Stimulated activated CD8-positive, alpha-beta memory T cell treated with anti-CD3 and anti-CD28 coated beads, Interleukin-7, amount 100 ng/mL, for 1 hour (primary cell): ENCODE measurements around the gene CACNA2D3.

Source experiments
- DNase-seq, 2 donors: peaks; one replicate each; pipeline ENCODE4 v3.0.0-alpha.2; 2020; ENCODE audit warnings: low read depth in 2 of 2

The CACNA2D3 gene

GRCh38 chr3:54745843-54746242 lies 623.5 kb downstream of the CACNA2D3 start:
- DNase-seq, result no peak

DNA sequence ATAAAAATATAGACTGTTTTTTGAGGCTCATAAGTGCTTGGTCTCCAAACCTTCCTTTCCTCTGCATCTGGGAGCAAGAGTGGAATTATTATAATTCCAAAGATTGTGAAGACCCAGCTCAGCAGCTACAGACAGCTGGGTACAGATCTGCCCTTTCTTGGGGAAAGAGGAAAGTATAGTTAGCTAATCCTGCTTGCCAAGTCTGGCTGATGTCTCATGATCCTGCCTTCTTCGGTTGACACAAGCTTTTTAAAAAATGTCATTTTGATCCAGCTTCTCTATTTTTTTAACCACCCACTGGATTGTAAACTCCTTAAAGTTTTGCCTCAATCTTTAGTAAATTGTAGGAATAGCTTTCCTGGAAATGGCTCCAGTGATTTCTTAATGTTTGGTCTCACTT lies 624.4 kb downstream of the CACNA2D3 start:
- no peak for DNase-seq

DNA sequence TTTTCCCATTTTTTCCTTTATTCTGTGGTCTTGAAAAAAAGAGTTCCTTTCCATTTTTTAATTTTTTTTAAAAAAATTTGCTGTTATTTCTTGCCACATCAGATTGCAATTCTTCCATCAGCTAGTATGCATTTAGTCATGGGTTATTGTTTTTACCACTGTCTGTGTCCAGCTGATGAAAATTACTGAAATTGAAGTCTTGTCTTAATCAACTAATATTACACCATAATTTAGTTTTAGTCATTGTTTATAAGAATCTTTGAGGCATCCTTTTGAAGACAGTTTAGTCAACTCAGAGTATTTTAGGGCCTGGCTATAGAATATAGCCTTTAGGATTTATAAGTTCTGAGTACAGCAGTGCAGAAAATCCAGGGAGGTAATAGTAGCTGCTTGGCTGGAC lies 633.4 kb downstream of the CACNA2D3 start:
- no peak for DNase-seq

DNA sequence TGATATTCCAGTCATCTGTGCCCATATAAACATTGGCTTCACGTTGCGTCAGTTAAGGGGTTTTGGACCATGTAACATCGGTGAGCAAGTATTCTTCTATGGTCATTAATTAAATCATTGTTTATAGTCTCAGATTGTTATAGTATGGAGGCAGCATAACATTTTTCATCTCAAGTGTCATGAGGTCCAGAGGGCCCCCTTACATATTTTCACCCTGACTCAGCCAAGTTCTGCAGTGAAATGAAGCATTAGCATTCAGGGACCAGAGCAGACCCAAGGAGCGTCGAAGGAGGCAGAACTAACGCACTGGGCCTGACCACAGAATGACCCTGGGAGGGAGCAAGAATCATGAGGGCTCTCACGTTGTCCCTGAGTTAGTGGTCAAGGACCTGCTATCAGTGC lies 634.0 kb downstream of the CACNA2D3 start:
- no peak for DNase-seq

DNA sequence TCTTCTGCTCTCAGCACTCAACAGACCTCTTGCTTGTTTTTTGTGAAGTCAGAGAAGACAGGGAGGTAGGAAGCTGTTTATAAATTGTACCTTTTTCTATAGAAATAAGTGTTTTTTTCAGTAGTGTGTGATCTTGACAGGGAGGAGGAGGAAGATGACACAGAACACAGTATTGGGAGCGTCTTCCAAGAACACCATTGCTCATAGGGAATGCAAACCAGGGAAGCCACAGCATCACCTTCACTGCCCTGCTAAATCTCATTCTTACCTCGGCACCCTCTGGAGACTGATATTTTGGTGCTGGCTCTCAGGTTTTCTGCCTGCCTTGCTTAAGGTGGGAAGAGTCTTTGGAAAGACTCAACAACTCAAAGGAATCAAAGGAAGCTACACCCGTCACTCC lies 636.1 kb downstream of the CACNA2D3 start:
- no peak for DNase-seq

GRCh38 chr3:54759166-54759565 lies 636.8 kb downstream of the CACNA2D3 start:
- no peak for DNase-seq

DNA sequence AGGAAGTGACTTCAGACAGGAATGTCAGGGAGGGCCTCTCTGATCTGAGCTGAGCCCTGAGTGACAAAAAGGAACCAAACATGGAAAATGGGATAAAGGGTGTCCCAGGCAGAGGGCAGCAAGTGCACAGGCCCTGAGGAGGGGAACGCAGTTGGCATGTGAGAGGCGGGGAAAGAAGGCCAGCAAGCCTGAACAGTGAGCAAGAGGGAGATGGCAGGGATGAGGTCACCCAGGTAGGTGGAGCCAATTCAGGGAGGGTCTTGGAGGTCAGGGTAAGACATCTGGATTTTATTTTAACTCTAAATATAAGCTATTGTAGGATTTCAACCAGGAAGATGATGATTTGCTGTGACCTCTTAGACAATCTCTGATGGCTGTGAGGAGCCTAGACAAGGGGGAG lies 637.8 kb downstream of the CACNA2D3 start:
- DNase-seq, result no peak

DNA sequence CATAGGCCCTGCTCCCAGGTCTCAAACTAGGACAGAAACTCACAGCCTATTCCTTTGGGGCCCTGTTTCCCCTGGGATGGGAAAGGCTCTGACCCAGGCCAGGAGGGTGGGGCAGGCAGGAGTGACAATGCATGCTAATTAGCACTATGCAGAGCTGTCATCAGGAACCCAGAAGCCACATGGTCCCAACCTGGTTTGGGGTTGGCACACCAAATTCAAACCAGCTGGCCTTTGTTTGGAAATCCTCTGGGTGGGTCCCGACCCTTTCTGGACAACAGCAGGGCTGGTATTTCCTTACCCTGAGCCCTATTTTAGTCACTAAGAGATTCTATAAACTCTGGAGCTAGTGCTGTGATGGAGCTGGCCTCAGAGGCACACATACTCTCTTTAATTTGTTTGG lies 639.3 kb downstream of the CACNA2D3 start:
- DNase-seq, result no peak

DNA sequence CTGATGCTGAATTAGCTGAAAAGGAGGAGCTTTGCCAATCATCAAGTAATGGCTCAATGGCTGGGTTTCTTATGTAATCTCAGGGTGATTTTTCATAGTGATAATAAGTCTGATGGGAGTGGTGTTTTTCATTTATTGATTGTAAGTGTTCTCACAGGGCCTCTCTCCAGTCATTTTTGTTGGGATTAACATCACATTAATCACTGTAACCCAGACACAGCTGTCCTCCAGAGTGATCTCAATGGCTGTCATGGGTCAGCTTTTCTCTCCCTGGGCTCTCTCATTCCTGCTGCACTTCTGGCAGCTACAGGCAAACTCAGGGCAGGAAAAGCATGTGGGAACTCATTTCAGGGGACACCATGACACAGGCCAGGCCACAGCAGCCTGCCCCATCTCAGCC lies 642.6 kb downstream of the CACNA2D3 start:
- DNase-seq, result no peak

DNA sequence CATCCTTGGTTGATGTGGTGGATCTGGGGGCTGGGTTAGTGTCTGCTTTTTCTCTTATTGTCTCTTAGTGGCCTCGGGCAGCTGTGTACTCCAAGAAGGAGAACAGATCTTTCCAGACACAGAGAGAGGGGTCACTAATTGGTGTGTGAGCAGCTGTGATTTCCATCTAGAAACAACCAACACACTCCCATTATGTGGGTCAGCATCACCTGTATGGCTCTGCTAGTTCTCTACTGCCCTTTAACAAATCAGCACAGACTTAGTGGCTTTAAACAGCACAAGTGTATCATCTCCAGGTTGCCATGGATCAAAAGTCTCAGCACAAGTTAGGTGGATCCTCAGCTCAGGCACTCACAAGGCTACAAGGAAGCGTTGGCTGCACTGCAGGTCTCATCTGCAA lies 648.7 kb downstream of the CACNA2D3 start:
- no peak for DNase-seq

DNA sequence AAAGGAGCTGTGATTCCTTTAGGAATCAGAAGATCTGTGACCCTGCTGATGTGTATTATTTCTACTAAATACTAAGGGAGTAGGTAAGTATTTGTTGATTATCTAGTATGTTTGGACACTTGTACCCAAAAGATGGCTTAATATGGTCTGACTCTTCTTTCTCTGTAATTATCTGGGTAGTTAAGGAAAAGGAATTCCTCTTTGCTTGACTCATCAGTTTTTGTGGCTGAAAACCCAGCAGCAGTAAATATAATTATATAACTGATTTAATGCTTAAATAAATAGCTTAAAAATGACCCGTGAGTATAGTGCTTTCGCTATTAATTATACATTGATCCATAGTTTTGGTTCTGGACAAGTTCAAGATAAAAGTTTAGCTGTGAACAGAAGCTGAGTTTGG lies 649.7 kb downstream of the CACNA2D3 start:
- DNase-seq, result no peak

- no peak for DNase-seq
Observed at GRCh38 chr3:54772746-54773145, 650.4 kb downstream of the CACNA2D3 start.

GRCh38 chr3:54773271-54773670 lies 650.9 kb downstream of the CACNA2D3 start:
- DNase-seq, result no peak

DNA sequence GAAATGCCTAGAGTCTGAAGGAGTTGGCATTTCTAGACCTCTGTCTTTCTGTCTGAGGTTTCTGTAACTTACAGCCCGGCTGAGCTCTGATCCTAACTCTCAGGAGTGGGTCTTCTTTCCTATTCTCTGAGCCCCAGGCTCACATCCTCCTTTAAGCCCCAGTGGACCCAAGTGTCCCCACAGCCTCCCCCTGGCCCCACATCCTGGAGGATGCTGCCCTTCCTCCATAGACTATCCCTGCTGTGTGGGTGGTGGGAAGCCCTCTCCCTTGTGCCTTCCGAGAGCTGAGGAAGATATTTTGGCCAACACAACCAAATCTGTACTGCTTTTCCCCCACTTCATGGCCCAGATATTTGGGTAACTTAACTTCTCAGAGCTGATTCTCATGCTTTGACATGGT lies 654.2 kb downstream of the CACNA2D3 start:
- DNase-seq, result no peak

- DNase-seq, result no peak
Observed at GRCh38 chr3:54777141-54777540, 654.8 kb downstream of the CACNA2D3 start.

DNA sequence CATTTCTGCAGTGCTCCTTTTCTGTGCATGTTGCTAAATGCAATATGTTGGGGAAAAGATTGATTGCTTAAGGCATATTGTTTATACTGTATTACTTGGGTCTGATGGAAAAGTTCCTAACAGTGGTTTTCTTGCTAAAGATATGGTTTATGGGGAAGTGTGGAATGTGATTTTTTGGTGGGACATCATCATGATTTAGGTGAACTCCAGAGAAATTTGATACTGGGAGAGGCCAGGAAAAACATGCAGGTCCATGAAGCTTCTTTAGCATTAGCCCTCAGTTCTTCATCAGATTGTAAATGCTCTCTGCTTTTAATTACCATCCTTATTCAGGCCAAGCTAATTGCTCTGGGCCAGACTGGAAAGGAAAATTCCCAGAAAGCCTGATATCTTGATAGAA lies 658.0 kb downstream of the CACNA2D3 start:
- no peak for DNase-seq

DNA sequence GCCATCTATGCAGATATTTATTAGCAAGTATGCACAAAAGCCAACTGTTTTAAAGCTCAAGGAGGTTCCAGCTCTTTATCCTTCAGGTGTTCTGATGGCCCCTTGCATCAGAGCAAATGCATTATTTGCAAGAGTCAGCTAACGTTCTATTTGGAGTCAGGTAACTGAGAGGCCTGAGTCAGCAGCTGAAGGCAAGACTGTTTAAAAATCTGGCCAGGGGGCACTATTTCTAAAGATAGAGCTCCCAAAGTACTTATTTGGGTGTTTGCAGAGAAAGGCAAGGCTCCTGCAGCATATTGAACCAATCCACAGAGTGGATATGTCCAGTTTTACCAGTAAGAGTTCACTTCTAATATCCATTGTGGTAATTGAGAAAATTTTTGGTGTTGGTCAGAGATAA lies 659.4 kb downstream of the CACNA2D3 start:
- no peak for DNase-seq

GRCh38 chr3:54783611-54784010 lies 661.3 kb downstream of the CACNA2D3 start:
- no peak for DNase-seq

DNA sequence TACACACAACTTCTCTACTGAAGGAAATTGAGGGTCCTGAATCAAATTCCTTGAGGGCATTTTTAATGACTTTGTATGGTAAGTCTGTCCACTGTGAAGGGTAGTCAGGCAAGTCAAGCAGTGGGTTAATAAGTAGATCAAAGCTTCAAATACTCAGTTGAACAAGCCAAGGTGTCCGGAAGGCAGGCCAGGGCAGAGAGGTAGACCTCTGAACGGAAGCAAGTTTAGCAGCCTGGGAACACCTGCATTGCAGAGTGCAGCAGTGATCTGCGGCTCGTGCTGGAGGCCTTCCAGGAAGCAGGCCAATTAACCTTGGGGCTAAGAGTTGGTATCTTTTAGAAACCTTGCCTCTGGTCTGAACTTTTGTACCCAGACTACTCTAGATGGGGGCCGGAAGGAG lies 661.7 kb downstream of the CACNA2D3 start:
- DNase-seq, result no peak

DNA sequence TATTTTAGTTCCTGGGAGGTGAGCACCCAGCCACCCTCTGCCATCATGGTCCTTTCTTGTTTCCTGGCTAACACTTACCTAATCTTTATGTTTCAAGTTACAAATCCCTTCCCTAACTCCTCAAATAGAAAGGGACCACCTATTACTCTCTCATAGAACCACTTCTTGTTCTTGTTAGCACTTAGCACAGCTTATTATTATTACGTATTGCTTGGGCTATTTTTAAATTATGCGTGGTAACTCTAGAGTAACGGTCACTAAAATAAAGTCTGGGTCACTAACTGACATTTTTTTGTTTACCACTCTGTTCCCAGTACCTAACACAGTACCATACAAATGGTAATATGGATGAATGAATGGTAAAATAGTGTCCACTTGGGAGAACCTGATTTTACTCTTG lies 663.6 kb downstream of the CACNA2D3 start:
- no peak for DNase-seq

DNA sequence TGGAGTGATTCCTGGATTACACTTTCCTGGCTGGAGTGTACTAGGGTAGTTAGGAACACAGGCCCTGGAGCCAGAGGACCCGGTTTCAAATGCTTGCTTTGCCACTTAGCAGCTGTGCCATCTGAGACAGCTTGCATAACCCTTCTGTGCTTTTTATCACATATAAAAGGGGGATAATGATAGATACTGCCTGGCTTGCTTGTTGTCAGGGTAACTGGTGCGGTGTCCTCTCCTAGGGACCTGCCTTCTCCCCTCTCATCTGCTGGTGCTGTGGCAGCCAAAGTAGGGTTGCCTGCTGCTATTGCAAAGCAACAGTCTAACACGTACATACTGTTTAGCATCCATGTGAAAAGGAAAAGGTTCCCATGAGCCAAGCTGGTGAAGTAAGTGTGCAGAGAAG lies 667.7 kb downstream of the CACNA2D3 start:
- DNase-seq, result no peak

DNA sequence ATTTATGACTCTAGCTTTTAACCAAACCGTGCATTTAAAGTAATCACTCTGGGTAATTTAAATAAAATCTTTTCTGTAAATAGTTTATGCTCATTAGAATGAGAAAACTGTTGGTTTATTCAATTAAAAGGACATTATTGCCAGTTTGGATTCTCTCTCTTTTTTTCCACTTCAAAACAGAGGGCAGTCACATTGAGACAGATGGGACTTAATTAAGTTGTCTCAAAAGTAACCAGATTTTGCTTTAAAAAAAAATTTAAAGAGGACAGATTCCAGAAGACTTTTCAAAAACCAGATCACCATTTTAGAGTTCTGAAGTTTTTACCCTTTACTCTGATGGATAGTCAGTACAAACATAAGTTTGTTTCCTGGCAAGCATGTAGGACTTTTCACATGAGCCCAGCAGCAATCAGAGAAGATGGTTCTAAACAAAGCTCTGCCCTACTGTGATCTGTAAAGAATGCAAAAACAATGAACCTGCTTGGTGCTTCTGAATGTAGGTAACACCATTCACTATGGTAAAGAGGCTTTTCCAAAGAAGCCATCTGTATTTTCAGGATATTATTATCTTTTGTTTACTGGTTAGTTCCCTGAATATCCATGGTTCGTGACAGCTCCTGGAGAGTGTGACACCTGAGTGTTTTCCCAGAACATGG lies 669.3 kb downstream of the CACNA2D3 start:
- DNase-seq, result no peak

- DNase-seq, result no peak
Observed at GRCh38 chr3:54792584-54792983, 670.2 kb downstream of the CACNA2D3 start.

DNA sequence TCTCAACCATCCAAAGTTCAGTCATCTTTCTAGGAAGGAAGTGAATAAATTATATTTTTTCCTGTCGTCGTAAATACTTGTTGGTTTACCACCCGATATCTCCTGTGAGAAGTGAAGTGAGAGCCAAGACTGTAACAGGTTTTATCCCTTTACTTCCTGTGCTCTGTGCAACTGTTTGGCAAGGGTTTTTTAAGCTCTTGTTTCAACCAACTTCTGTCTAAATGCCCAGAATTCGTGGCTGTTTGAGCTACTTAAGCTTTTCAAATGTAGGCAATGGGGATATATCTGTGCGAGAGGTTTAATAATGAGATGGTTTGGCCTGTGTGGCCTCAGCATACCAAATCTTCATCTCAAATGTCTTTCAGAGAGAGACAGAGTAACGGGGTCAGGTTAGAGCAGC lies 670.8 kb downstream of the CACNA2D3 start:
- DNase-seq, result no peak
